Nucleus accumbens (tissue), 56 donors: ENCODE results near the gene MARCKSL1.
"Not testable (repeated sequence)": the region's sequence is repeated elsewhere in the genome, so short reads cannot be mapped to it uniquely, and the experiment has no call there.

Experiments
- DNase-seq, 56 donors: peaks; one replicate each; lab custom pipeline; 2025; lab: John Stamatoyannopoulos, UW

The MARCKSL1 gene

DNA sequence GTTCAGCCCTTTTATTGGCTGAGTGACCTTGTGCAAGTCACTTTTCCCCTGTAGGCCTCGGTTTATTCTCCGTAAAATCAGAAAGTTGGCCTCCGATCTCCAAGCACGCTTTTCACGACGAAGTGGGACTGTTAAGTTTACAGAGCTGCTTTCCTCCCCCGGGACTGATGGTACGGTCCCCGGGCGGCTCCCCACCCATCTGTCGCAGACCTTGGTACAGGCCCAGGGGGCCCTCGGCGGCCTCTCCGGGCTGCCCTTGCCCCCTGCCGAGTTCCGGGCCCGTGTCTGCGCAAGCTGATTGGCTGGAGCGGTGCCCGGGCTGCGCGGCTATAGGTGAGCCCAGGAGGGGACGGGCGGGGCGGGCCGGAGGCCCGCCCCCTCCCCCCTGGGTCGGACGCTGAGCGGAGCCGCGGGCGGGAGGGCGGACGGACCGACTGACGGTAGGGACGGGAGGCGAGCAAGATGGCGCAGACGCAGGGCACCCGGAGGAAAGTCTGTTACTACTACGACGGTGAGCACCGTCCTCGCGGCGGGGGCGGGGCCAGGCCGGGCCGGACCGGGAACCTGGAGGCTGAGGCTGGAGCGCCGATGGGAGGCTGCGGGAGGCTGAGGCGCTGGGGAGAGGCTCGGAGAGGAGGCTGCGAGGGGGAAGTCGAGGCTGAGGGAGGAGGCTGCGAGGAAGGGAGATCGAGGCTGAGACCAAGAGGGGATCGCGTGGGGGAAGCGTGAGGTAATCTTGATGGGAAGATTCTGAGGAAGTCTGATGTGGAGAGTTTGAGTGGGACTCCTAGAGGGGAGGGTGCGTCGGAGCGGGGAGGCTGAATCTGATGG lies 44.1 kb downstream of the MARCKSL1 start, which contains the start of gene HDAC1:
TSS of gene HDAC1 (plus strand) at position 376 of the 831 bp plus-strand sequence. CDS start at position 463, 87 bp downstream.
- peak; percentile 27 to 93 (median 78) for DNase-seq

DNA sequence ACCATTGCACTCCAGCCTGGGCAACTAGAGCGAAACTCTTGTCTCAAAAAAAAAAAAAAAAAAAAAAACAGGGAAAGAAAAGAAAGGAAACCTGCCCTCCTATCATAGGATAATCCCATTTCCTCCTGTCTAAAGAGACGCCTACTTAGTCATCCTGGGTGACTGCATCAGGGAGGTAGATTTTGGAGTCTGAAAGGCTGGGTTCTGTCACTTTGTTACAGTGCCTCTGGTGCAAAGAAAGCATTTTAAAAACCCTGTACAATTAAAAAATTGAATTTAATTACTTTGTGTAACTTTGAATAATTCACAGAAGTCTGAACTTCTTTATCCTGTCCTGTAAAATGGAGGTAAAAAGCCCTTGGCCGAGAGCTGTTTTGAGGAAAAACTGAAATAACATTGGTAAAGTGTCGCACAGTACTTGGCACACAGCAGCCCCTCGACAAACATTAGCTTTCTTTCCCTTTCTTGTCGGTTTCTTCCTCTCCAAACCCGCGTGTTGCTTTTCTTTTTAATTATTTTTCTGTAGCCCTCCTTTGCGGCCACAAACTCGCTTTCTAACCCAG lies 44.8 kb downstream of the MARCKSL1 start:
- DNase-seq, result no peak

- DNase-seq, result no peak
Observed at GRCh38 chr1:32289256-32289655, 46.8 kb downstream of the MARCKSL1 start.

DNA sequence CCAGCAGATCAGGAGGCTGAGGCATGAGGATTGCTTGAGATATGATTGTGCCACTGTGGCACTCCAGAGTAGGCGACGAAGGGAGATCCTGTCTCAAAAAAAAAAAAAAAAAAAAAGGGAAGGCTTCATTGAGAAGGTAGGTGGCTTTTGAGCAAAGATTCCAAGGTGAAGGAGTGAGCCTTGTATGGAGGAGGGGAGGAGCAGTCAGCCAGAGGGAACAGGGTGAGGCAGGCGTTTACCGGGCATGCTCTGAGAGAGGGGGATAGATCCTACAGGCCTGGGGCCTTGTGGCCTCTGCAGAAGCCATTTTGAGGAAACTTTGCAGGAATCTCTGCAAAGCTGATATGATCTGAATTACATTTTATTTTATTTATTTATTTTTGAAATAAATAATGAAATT lies 49.3 kb downstream of the MARCKSL1 start:
- peak in 2 of 56 donors; percentile 4 to 7 for DNase-seq

DNA sequence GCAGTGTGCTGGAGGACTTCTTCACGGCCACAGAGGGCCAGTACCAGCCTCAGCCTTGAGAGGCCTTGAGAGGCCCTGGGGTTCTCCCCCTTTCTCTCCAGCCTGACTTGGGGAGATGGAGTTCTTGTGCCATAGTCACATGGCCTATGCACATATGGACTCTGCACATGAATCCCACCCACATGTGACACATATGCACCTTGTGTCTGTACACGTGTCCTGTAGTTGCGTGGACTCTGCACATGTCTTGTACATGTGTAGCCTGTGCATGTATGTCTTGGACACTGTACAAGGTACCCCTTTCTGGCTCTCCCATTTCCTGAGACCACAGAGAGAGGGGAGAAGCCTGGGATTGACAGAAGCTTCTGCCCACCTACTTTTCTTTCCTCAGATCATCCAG lies 50.4 kb downstream of the MARCKSL1 start:
- DNase-seq, result no peak

DNA sequence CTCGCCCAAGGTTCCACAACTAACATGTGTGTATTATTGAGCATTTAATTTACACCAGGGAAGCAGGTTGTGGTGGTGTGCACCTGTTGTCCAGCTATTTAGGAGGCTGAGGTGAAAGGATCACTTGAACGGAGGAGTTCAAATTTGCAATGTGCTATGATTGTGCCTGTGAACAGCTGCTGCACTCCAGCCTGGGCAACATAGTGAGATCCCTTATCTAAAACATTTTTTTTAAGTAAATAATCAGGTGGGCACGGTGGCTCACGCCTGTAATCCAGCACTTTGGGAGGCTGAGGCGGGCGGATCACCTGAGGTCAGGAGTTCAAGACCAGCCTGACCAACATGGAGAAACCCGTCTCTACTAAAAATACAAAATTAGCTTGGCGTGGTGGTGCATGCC lies 51.3 kb downstream of the MARCKSL1 start:
- DNase-seq, result not testable (repeated sequence)
